ENCODE data around the gene SEPTIN3. TPM values are rescaled to one million over a fixed set of nuclear protein-coding genes. Genes with fewer than 3 reads are reported as not detected.

Gene SEPTIN3
- total and polyA plus RNA-seq, 2 of the 8 experiments (the other 6 are each of a cell fraction or from before 2014, with no cell fraction given) = 38.9 to 52.9 TPM

DNA sequence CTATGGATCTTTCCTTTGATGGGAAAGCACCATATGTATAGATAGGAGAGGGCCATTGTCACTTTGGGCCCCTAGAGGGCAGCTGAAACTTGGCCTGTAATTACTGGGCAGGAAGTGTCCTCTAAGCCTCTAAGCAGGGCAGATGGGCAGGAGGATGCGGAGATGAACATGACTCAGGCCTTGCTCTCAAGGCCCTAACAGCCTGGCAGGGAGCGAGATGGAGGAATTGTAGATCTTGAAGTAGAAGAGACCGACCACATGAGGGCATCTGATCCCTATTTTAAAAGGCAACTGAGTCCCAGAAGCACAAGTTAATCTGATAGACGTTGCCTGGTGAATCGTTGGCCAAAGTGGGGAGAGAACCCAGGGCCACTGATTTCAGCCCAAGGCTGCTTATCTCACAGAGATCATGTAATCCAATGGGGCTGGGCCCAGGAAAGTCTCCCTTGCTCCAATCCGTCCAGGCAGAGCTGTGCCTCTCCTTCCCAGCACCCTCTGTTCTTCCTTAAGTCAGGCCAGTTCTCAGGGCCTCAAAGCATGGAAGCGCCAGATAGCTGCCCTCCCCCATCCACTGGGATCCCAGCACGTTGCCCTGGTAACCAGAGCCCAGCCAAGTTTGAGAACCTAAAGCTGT lies 2.5 kb upstream of the SEPTIN3 start:
- Histone ChIP-seq H4K20me1 (replicated peaks in 1 of 2; ENCODE audit: control insufficient read depth in 1 of 2, insufficient read depth in 2 of 2, low read length in 2 of 2) (no peaks in the 10 kb centered on the region), H3K79me2 (ENCODE audit: control insufficient read depth in 1 of 2, insufficient read depth in 2 of 2, low read length in 2 of 2) (no peaks in the 10 kb centered on the region), H2BK12ac (ENCODE audit: low read depth, low read length) (no peak overlapping the region; the same call in 1 of the 2 replicates), H4K8ac (ENCODE audit: extremely low read depth, insufficient read depth, low read length) (no peak overlapping the region), H3K4me1 (replicated peaks in 1 of 4; ENCODE audit: control insufficient read depth in 3 of 4, insufficient read depth in 4 of 4, low read length in 3 of 4) (peaks cover 1 to 18% (median 4%) of the 10 kb centered on the region in 4 experiments; a peak in 6 of 7 replicates), H3K9me3 (ENCODE audit: insufficient read depth in 2 of 2, low read depth in 1 of 2, low read length in 1 of 2) (no peaks in the 10 kb centered on the region), H3K4ac (replicated peaks; ENCODE audit: insufficient read length, low read depth, low read length) (no peak overlapping the region), H3K9ac (replicated peaks in 1 of 4; ENCODE audit: extremely low read depth in 1 of 4, low read depth in 3 of 4, low read length in 3 of 4) (peak overlapping the region in 1 of 4 experiments; percentile 34; a peak in 2 of 7 replicates), H3K14ac (ENCODE audit: insufficient read length) (no peak overlapping the region), H3K27ac (ENCODE audit: low read depth, low read length) (no peak overlapping the region), H3K18ac (ENCODE audit: extremely low read depth, low read length) (no peak overlapping the region; the same call in 1 of the 2 replicates), H4K91ac (replicated peaks; ENCODE audit: insufficient read length, low read length) (peak overlapping the region; percentile 15), H2BK120ac (replicated peaks; ENCODE audit: low read depth, low read length) (no peak overlapping the region), H2AFZ (ENCODE audit: low read length) (no peak overlapping the region), H3K36me3 (ENCODE audit: control insufficient read depth in 2 of 4, insufficient read depth in 4 of 4, low read length in 3 of 4) (no peaks in the 10 kb centered on the region), H2BK5ac (ENCODE audit: low read depth, low read length) (no peak overlapping the region), H3K27me3 (replicated peaks in 1 of 4; ENCODE audit: control insufficient read depth in 3 of 4, extremely low read depth in 1 of 4, insufficient read depth in 3 of 4, low read length in 3 of 4) (no peaks in the 10 kb centered on the region; a peak in 2 of 7 replicates), H2AK5ac (ENCODE audit: low read depth, low read length) (no peak overlapping the region), H3K4me2 (ENCODE audit: insufficient read depth in 1 of 2, low read depth in 2 of 2, low read length in 2 of 2) (peak overlapping the region in 1 of 2 experiments; percentile 15; a peak in 1 of 4 replicates), H2BK20ac (ENCODE audit: low read length) (no peak overlapping the region), H3K56ac (replicated peaks; ENCODE audit: insufficient read length, low read depth, low read length) (no peak overlapping the region), H4K5ac (ENCODE audit: insufficient read length, low read depth, low read length) (no peak overlapping the region), H3K4me3 (ENCODE audit: extremely low read depth in 1 of 4, insufficient read depth in 2 of 4, low read depth in 3 of 4, low read length in 4 of 4) (no peak overlapping the region), H3K23ac (ENCODE audit: insufficient read length) (no peak overlapping the region), H2BK15ac (ENCODE audit: low read length) (0 out of 2 replicates have a peak overlapping the region, but pooled peaks have one; percentile 6), H3K23me2 (ENCODE audit: low read depth, low read length) (no peaks in the 10 kb centered on the region), H3K79me1 (ENCODE audit: low read depth, low read length) (no peaks in the 10 kb centered on the region)
- WGBS, 2 experiments (ENCODE audit: extremely low coverage in 1 of 2, insufficient coverage in 1 of 2, insufficient read length in 1 of 2, insufficient replicate concordance in 2 of 2, low coverage in 1 of 2, low lambda C conversion rate in 2 of 2, missing lambda C conversion rate in 1 of 2) = 58% methylated on average over 8 of the region's 8 CpGs; no CpG with 5 or more reads in 1 of the 2 experiments
- peak in 1 of 2 experiments; percentile 62 for DNase-seq (ENCODE audit: low read depth in 1 of 2, low spot score in 2 of 2)
- POLR2A ChIA-PET (ENCODE audit: partially characterized antibody) = interaction anchor here (0.9 to 1.6 kb wide), 2 partner anchors 9 to 123 kb away, joined by 3 to 4 read pairs; partner anchors contain the start of gene NDUFA6
- CTCF ChIA-PET (ENCODE audit: partially characterized antibody) = interaction anchor here (0.6 to 10.8 kb wide), 28 partner anchors 9 to 1602 kb away, joined by 3 to 116 read pairs (median 5); partner anchors contain the start of genes CENPM, NDUFA6 and SMIM45
- peak; percentile 92 for FAIRE-seq
- TF ChIP-seq MAFK (IDR thresholded peaks at IDR 0.05; ENCODE audit: low read depth, low read length) (peak; percentile 49; the same call in 1 of the 2 replicates), ZNF274 (IDR thresholded peaks at IDR 0.05; ENCODE audit: borderline replicate concordance, extremely low read depth, low read length) (no peak), NANOG (IDR thresholded peaks at IDR 0.05; ENCODE audit: insufficient read depth, low read depth, low read length, poor library complexity, severe bottlenecking) (no peak), RAD21 (IDR thresholded peaks at IDR 0.05 in 1 of 2, conservative IDR thresholded peaks at IDR 0.05 in 1 of 2; ENCODE audit: low read depth in 2 of 2, low read length in 2 of 2) (peak; percentile 75 to 80), CTCF (IDR thresholded peaks at IDR 0.05; ENCODE audit: control extremely low read depth in 1 of 3, insufficient read depth in 1 of 3, low read depth in 1 of 3, low read length in 3 of 3) (peak; percentile 18 to 63 (median 56)), BACH1 (IDR thresholded peaks at IDR 0.05; ENCODE audit: low read length) (peak; percentile 68), PHF8 (conservative IDR thresholded peaks at IDR 0.05; ENCODE audit: low read depth, low read length) (no peak)
- TF ChIP-seq, protein P1, sequence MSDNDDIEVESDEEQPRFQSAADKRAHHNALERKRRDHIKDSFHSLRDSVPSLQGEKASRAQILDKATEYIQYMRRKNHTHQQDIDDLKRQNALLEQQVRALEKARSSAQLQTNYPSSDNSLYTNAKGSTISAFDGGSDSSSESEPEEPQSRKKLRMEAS (IDR thresholded peaks at IDR 0.05) = no peak
